H1 (cell line): ENCODE measurements around the gene PKD2. TPM values are rescaled to one million over a fixed set of nuclear protein-coding genes. Genes with fewer than 3 reads are reported as not detected.

Experiments
- FOSL1 ChIP-seq: IDR thresholded peaks from 2 replicates; pipeline ENCODE4 v1.6.1; 2011; ENCODE audit warnings: mild to moderate bottlenecking, low read depth, low read length, moderate library complexity; ENCODE audit not compliant: insufficient read depth
- RFX5 ChIP-seq: IDR thresholded peaks from 2 replicates; pipeline ENCODE4 v1.6.1; 2011; ENCODE audit warnings: low read depth, low read length, improper control_type of control experiment, borderline replicate concordance
- RNF2 ChIP-seq: fragments of 200-900, 300-1000 bp; sonication (generic); IDR thresholded peaks from 2 replicates; pipeline ENCODE4 v1.7.1; 2016; ENCODE audit warnings: borderline replicate concordance, low read depth, mild to moderate bottlenecking, antibody characterized with exemption, low read length; ENCODE audit not compliant: poor library complexity, severe bottlenecking; ENCODE audit errors: missing control alignments
- SP2 ChIP-seq: IDR thresholded peaks from 2 replicates; pipeline ENCODE4 v1.6.1; 2012; ENCODE audit warnings: mild to moderate bottlenecking, low read length, inconsistent platforms
- SP4 ChIP-seq: IDR thresholded peaks from 2 replicates; pipeline ENCODE4 v1.6.1; 2012; ENCODE audit warnings: low read length, inconsistent platforms
- polyA plus RNA-seq, 7 experiments: library from polyadenylated mRNA; depleted of rRNA in 3 of 7; stranded (reverse) in 5 of 7; unstranded in 2 of 7; fragments of >200 nt in 5 of 7; fragments of 200-250 nt in 2 of 7; gene quantifications; 1 replicate in 5 of 7; 2 replicates in 1 of 7; 4 replicates in 1 of 7; pipeline versions ENCODE4 v1.2.1 to v1.2.3, GENCODE V29; 2011 to 2013; ENCODE audit warnings: missing spikeins in 2 of 7, mixed read lengths in 2 of 7
- total RNA-seq: library from RNA; stranded (reverse); fragmentation: NEBNext Ultra II Directional; extraction: Animal tissue kit (Norgen Biotek cat#: 25700); gene quantifications from 2 replicates; pipeline ENCODE4 v1.2.1, GENCODE V29; 2021

Gene PKD2
- total and polyA plus RNA-seq, 2 of the 8 experiments (the other 6 are each of a cell fraction or from before 2014, with no cell fraction given): 16.0 to 32.0 TPM

- no peak for TF ChIP-seq RNF2
- TF ChIP-seq FOSL1: no peak
- TF ChIP-seq SP4: no peak
- no peak for TF ChIP-seq RFX5
- no peak for TF ChIP-seq SP2
Observed at GRCh38 chr4:88104902-88105610, 97.6 kb downstream of the PKD2 start (continued).
